ENCODE data around the gene PAX8.

DNA sequence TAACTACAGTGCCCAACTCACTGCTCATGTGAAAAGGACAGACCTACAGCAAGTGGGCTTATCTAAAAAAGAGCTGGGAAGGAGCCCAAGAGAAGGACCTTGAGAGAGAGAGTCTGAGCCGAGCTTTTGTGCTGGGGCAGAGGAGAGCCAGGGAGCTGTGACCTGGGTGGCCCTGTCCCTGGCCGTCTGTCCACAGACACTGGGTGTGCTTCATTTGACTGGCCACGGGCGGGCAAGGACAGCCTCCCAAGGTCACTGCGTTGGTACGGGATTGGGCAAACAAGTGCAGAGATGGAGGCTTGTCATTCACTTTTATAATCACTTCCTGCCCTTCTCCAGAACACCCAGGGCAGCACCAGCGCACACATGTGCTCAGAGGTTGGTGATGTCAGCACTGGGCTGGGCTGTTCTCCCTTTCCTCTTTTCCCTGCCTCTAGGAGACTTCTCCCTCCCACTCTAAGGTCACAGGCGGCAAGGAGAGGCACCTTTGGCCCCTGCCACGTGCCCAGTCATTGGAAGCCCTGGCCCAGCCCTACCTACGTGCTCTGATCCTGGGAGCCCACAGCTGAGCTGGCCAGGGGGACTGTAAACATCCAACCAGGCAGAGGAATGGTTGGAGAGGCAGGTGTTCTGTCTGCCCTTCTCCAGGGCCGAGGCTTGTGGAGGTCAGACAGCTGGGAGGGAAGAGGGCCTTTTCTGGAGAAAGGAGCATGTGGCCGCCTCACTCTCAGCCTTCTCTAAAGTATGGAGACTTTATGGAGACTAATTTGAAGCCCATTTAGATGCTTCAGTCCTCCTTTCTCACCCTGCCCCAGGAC is 111.4 kb downstream of the PAX8 start:
- TF ChIP-seq NR2F1 (CRISPR knock-in tag; IDR thresholded peaks at IDR 0.05), result peak; percentile 99
- peak; percentile 69; the same call in 1 of the 2 replicates for TF ChIP-seq ZZZ3 (CRISPR knock-in tag; IDR thresholded peaks at IDR 0.05; ENCODE audit: borderline replicate concordance)
- TF ChIP-seq YY1 (IDR thresholded peaks at IDR 0.05; ENCODE audit: insufficient read depth, insufficient replicate concordance, low read depth, low read length), result peak; percentile 70
- TF ChIP-seq EP300 (IDR thresholded peaks at IDR 0.05; ENCODE audit: low read depth in 2 of 2, low read length in 2 of 2), result peak; percentile 7 to 75; a peak in 2 of 4 replicates
- peak; percentile 70 for TF ChIP-seq EP300 (CRISPR knock-in tag; IDR thresholded peaks at IDR 0.05; ENCODE audit: borderline replicate concordance)
- no peak for TF ChIP-seq CBX2 (IDR thresholded peaks at IDR 0.05; ENCODE audit: low read depth, low read length)
- peak; percentile 90; the same call in 1 of the 2 replicates for TF ChIP-seq CBX2 (CRISPR knock-in tag; IDR thresholded peaks at IDR 0.05; ENCODE audit: low read depth)
- TF ChIP-seq, protein P1, sequence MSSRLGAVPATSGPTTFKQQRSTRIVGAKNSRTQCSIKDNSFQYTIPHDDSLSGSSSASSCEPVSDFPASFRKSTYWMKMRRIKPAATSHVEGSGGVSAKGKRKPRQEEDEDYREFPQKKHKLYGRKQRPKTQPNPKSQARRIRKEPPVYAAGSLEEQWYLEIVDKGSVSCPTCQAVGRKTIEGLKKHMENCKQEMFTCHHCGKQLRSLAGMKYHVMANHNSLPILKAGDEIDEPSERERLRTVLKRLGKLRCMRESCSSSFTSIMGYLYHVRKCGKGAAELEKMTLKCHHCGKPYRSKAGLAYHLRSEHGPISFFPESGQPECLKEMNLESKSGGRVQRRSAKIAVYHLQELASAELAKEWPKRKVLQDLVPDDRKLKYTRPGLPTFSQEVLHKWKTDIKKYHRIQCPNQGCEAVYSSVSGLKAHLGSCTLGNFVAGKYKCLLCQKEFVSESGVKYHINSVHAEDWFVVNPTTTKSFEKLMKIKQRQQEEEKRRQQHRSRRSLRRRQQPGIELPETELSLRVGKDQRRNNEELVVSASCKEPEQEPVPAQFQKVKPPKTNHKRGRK (CRISPR knock-in tag; IDR thresholded peaks at IDR 0.05), result no peak
- TF ChIP-seq FOXM1 (CRISPR knock-in tag; IDR thresholded peaks at IDR 0.05), result no peak; the same call in 1 of the 2 replicates
